DOHH2 (cell line): Measurements from ENCODE around the gene ASTL.

Source experiments
- H3F3A ChIP-seq: fragments of 200-600 bp; sonication (generic), shearing (Covaris generic); 2 replicates; pipeline ENCODE4 v1.6.0; 2016; ENCODE audit warnings: antibody characterized with exemption, mild to moderate bottlenecking; ENCODE audit not compliant: control insufficient read depth, insufficient read depth
- H3K27ac ChIP-seq: fragments of 200-600 bp; sonication (generic); 2 replicates; pipeline ENCODE4 v1.5.1; 2014; ENCODE audit warnings: low read depth, mild to moderate bottlenecking, low read length, moderate library complexity
- H3K27me3 ChIP-seq: fragments of 200-600 bp; sonication (generic); 2 replicates; pipeline ENCODE4 v1.6.1; 2014; ENCODE audit warnings: mild to moderate bottlenecking, low read length, mixed read lengths; ENCODE audit not compliant: control insufficient read depth
- H3K36me3 ChIP-seq: fragments of 200-600 bp; sonication (generic); 2 replicates; pipeline ENCODE4 v1.6.1; 2014; ENCODE audit warnings: mild to moderate bottlenecking, low read length, moderate library complexity, mixed read lengths; ENCODE audit not compliant: control insufficient read depth
- H3K4me1 ChIP-seq: fragments of 200-600 bp; sonication (generic); 2 replicates; pipeline ENCODE4 v1.6.1; 2014; ENCODE audit warnings: mild to moderate bottlenecking, low read length, mixed read lengths; ENCODE audit not compliant: control insufficient read depth
- H3K4me2 ChIP-seq: fragments of 200-600 bp; sonication (generic); 2 replicates; pipeline ENCODE4 v1.6.0; 2014; ENCODE audit warnings: mild to moderate bottlenecking, low read length, moderate library complexity
- H3K4me3 ChIP-seq: fragments of 200-600 bp; sonication (generic); 2 replicates; pipeline ENCODE4 v1.5.1; 2014; ENCODE audit warnings: mild to moderate bottlenecking, low read length, mixed read lengths
- H3K79me2 ChIP-seq: fragments of 200-600 bp; sonication (generic); 2 replicates; pipeline ENCODE4 v1.6.1; 2014; ENCODE audit warnings: mild to moderate bottlenecking, low read length, mixed read lengths; ENCODE audit not compliant: control insufficient read depth
- H3K9me2 ChIP-seq: fragments of 200-600 bp; sonication (generic); replicated peaks from 2 replicates; pipeline ENCODE4 v1.6.1; 2014; ENCODE audit warnings: mild to moderate bottlenecking, low read length, mixed read lengths; ENCODE audit not compliant: control insufficient read depth
- H3K9me3 ChIP-seq: fragments of 200-600 bp; sonication (generic); 2 replicates; pipeline ENCODE4 v1.6.1; 2014; ENCODE audit warnings: antibody characterized with exemption, low read length, mixed read lengths; ENCODE audit not compliant: control insufficient read depth, insufficient read depth
- H4K20me1 ChIP-seq: fragments of 200-600 bp; sonication (generic); 2 replicates; pipeline ENCODE4 v1.6.0; 2014; ENCODE audit warnings: low read depth, mild to moderate bottlenecking, antibody characterized with exemption, low read length, moderate library complexity; ENCODE audit not compliant: control insufficient read depth, insufficient read depth
- CTCF ChIP-seq: fragments of 200-600 bp; sonication (generic); IDR thresholded peaks from one replicate; pipeline ENCODE4 v1.5.1; 2014; ENCODE audit warnings: antibody characterized with exemption, mild to moderate bottlenecking, low read depth, low read length; ENCODE audit not compliant: poor library complexity, severe bottlenecking
- EZH2phosphoT487 ChIP-seq: fragments of 200-600 bp; sonication (generic); IDR thresholded peaks from 2 replicates; pipeline ENCODE4 v1.6.1; 2017; ENCODE audit warnings: borderline replicate concordance, mild to moderate bottlenecking, antibody characterized with exemption, low read length, moderate library complexity, mixed read lengths

ASTL gene

GRCh38 chr2:96097951-96098823, 40.1 kb downstream of the ASTL start:
- Histone ChIP-seq H3K27me3 (peaks cover 14% of the 10 kb centered on the region), H3K9me3 (no peaks in the 10 kb centered on the region), H3K4me2 (no peak overlapping the region), H3K9me2 (no peaks in the 10 kb centered on the region), H3K36me3 (no peaks in the 10 kb centered on the region), H3K27ac (no peak overlapping the region), H3F3A (no peaks in the 10 kb centered on the region), H3K79me2 (no peaks in the 10 kb centered on the region), H3K4me1 (peaks cover 3% of the 10 kb centered on the region), H3K4me3 (no peak overlapping the region), H4K20me1 (0 out of 2 replicates have a peak, but pooled peaks cover 2% of the 10 kb centered on the region)
- TF ChIP-seq EZH2phosphoT487, result no peak
- no peak for TF ChIP-seq CTCF

- H4K20me1 ChIP-seq, result 0 out of 2 replicates have a peak, but pooled peaks cover 2% of the 10 kb centered on the region
- no peak overlapping the region for H3K27ac ChIP-seq
These were observed 40.9 kb downstream of the ASTL start for GRCh38 chr2:96097441-96097840.

DNA sequence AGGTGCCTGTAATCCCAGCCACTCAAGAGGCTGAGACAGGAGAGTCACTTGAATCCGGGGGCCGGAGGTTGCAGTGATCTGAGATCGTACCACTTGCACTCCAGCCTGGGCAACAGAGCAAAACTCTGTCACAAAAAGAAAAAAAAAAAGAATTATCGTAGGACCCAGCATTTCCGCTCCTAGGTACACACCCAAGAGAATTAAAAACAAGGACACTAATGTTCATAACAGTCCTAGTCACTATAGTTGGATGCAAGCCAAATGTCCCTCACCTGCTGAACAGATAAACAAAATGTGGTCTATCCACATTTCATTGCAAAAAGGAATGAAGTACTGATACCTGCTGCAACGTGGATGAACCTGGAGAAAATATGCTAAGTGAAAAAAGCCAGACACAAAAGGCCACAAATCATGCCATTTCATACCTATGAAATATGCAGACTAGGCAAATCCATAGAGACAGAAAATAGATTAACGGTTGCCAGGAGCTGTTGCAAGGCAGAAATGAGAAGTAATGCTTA, 43.1 kb downstream of the ASTL start:
- Histone ChIP-seq H3K9me2 (no peaks in the 10 kb centered on the region), H3K27ac (no peak overlapping the region), H3K4me1 (no peaks in the 10 kb centered on the region), H4K20me1 (0 out of 2 replicates have a peak, but pooled peaks cover 2% of the 10 kb centered on the region), H3K79me2 (no peaks in the 10 kb centered on the region), H3K4me2 (no peak overlapping the region), H3K4me3 (no peak overlapping the region), H3K36me3 (no peaks in the 10 kb centered on the region), H3K9me3 (no peaks in the 10 kb centered on the region), H3K27me3 (peaks cover 14% of the 10 kb centered on the region), H3F3A (no peaks in the 10 kb centered on the region)
- TF ChIP-seq CTCF (no peak), EZH2phosphoT487 (no peak)

More at GRCh38 chr2:96097441-96097840, 40.9 kb downstream of the ASTL start:
- Histone ChIP-seq H3K4me1 (no peaks in the 10 kb centered on the region), H3K9me2 (no peaks in the 10 kb centered on the region), H3F3A (no peaks in the 10 kb centered on the region), H3K79me2 (no peaks in the 10 kb centered on the region), H3K4me2 (no peak overlapping the region), H3K36me3 (no peaks in the 10 kb centered on the region), H3K27me3 (peaks cover 14% of the 10 kb centered on the region), H3K9me3 (no peaks in the 10 kb centered on the region), H3K4me3 (no peak overlapping the region)
- TF ChIP-seq EZH2phosphoT487, result no peak
- no peak for TF ChIP-seq CTCF
